Body of pancreas (tissue), 4 donors: Measurements from ENCODE around the gene SV2B. TPM values are rescaled to one million over a fixed set of nuclear protein-coding genes. Genes with fewer than 3 reads are reported as not detected.
A peak's percentile ranks its signal among the peaks of the same experiment; 100 is the strongest.

Experiments used
- ATAC-seq: fragments of 150-250 bp; one replicate; pipeline ENCODE4 v1.9.1; 2016
- DNase-seq, 4 donors: peaks; one replicate each; pipeline ENCODE4 v3.0.0-alpha.2; 2019
- H3K27ac ChIP-seq, 4 donors: fragments of 200-600 bp; sonication (generic); 1 replicate in 3 of 4; 2 replicates in 1 of 4; pipeline versions ENCODE4 v1.5.1 to v1.6.1; 2016 to 2019; ENCODE audit warnings: mild to moderate bottlenecking in 1 of 4, mixed read lengths in 1 of 4, moderate library complexity in 1 of 4
- H3K27me3 ChIP-seq, 2 donors: fragments of 200-600 bp; sonication (generic); one replicate each; pipeline ENCODE4 v1.6.0; 2016; ENCODE audit warnings: mild to moderate bottlenecking in 1 of 2
- H3K36me3 ChIP-seq, 2 donors: fragments of 200-600 bp; sonication (generic); replicated peaks in 1 of 2; 2 replicates each; pipeline ENCODE4 v1.5.1; 2016; ENCODE audit warnings: low read depth in 2 of 2; ENCODE audit not compliant: insufficient read depth in 1 of 2
- H3K4me1 ChIP-seq: fragments of 200-600 bp; sonication (generic); one replicate; pipeline ENCODE4 v1.6.0; 2016
- H3K4me3 ChIP-seq, 2 donors: fragments of 200-600 bp; sonication (generic); 1 replicate in 1 of 2; 2 replicates in 1 of 2; pipeline ENCODE4 v1.5.1; 2016 to 2019
- H3K9me3 ChIP-seq, 3 donors: fragments of 200-600 bp; sonication (generic); 1 replicate in 2 of 3; 2 replicates in 1 of 3; pipeline ENCODE4 v1.5.1; 2016
- POLR2A ChIP-seq, 3 donors: fragments of 450-650 bp; IDR thresholded peaks; one replicate each; pipeline ENCODE4 v1.6.1; 2016; ENCODE audit warnings: antibody characterized with exemption in 3 of 3, mild to moderate bottlenecking in 2 of 3
- WGBS, 2 donors: methylation state at CpG; one replicate each; pipeline ENCODE4 v1.1.5; 2017; 5-methylcytosine and 5-hydroxymethylcytosine counted together
- intact Hi-C: fragments of 100-400 bp; cut with DNase I; formaldehyde crosslinking; loops from one replicate; pipeline ENCODE4 v1.15.1; 2023
- total RNA-seq, 2 donors: library from RNA; depleted of rRNA; stranded (reverse); fragments of >200 nt; gene quantifications; one replicate each; pipeline ENCODE4 v1.1.0, GENCODE V29; 2016
- TF ChIP-seq, protein P1 (sequence below), 7 experiments: fragments of 450-650 bp in 4 of 7; fragments of 200-600 bp in 3 of 7; sonication (generic) in 3 of 7; IDR thresholded peaks; one replicate each; pipeline ENCODE4 v1.5.1; 2016 to 2019; ENCODE audit warnings: antibody characterized with exemption in 7 of 7

Gene SV2B
- total RNA-seq, 2 donors from 2014 or later: 0.78 to 20.4 TPM

DNA sequence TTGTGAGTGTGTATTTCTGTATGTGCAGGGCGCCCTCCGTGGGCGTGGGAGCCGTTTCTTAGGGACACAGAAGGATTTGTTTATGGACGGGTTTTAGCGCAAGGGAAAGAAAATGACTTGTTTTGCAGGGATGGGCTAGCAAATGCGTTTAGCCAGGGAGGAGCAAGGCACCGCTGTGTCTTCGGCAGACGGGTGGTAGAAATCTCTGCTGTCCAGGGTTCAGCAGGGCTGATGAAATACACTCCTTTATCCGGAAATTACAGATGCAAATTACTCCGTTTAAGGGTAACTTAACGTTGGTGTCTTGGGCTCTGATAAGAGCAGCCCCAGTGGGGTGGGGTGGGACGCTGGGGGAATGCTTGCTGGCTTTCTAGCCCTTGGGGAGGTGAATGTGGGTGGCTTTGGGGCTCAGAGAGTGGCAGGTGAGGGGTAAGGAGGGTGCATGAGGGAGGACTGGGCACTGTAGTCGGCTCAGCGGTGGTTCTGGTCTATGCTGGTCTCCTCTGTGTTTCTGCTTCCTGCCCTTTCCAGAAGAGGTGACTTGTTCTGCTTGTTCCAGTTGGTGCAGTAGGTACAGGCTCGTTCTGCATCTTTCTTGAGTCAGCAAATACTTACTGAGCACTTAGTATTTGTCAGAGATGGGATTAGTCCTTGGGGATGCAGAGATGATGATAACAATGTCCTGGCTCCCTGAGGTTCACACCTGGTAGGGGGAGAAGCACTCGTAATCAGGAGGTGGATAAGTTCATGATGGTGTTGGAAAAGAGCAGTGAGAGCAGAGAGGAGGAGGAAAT is 954 bp downstream of the SV2B start:
- Histone ChIP-seq H3K9me3 (no peaks in the 10 kb centered on the region), H3K27me3 (no peaks in the 10 kb centered on the region), H3K36me3 (no peaks in the 10 kb centered on the region), H3K4me1 (peaks cover 22% of the 10 kb centered on the region), H3K4me3 (no peak overlapping the region), H3K27ac (peak overlapping the region in 3 of 4 donors; percentile 56 to 74 (median 59))
- DNase-seq (no peak), ATAC-seq (peak; percentile 17)
- no peak for TF ChIP-seq POLR2A (IDR thresholded peaks at IDR 0.05)
- TF ChIP-seq, protein P1, sequence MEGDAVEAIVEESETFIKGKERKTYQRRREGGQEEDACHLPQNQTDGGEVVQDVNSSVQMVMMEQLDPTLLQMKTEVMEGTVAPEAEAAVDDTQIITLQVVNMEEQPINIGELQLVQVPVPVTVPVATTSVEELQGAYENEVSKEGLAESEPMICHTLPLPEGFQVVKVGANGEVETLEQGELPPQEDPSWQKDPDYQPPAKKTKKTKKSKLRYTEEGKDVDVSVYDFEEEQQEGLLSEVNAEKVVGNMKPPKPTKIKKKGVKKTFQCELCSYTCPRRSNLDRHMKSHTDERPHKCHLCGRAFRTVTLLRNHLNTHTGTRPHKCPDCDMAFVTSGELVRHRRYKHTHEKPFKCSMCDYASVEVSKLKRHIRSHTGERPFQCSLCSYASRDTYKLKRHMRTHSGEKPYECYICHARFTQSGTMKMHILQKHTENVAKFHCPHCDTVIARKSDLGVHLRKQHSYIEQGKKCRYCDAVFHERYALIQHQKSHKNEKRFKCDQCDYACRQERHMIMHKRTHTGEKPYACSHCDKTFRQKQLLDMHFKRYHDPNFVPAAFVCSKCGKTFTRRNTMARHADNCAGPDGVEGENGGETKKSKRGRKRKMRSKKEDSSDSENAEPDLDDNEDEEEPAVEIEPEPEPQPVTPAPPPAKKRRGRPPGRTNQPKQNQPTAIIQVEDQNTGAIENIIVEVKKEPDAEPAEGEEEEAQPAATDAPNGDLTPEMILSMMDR (IDR thresholded peaks at IDR 0.05): no peak
- 2% methylated on average over 18 of the region's 18 CpGs for WGBS, 2 donors
- intact Hi-C loops: no loop called here

DNA sequence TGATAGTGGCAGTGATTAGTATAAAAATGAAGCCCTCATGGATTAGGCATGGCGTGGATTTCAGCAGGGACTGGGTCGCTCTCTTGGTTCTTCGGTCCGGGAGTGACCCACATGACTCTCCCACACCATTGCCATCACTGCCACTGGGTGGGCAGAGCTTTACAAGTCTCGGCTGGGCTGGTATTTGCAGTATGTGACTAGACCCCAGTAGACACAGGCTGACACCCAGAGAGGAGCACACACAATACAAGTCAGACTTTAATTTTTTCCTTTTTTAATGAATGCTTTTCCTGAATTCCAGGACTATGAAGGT is 1.5 kb downstream of the SV2B start:
- Histone ChIP-seq H3K9me3 (no peaks in the 10 kb centered on the region), H3K4me3 (no peak overlapping the region), H3K27me3 (no peaks in the 10 kb centered on the region), H3K4me1 (peaks cover 22% of the 10 kb centered on the region), H3K36me3 (no peaks in the 10 kb centered on the region), H3K27ac (peak overlapping the region in 2 of 4 donors; percentile 56 to 74)
- WGBS, 2 donors: 32 to 41% methylated on average over 5 of the region's 5 CpGs
- TF ChIP-seq, protein P1 (IDR thresholded peaks at IDR 0.05): no peak
- no peak for TF ChIP-seq POLR2A (IDR thresholded peaks at IDR 0.05)
- ATAC-seq: no peak
- no peak for DNase-seq
- intact Hi-C loops: no loop called here

DNA sequence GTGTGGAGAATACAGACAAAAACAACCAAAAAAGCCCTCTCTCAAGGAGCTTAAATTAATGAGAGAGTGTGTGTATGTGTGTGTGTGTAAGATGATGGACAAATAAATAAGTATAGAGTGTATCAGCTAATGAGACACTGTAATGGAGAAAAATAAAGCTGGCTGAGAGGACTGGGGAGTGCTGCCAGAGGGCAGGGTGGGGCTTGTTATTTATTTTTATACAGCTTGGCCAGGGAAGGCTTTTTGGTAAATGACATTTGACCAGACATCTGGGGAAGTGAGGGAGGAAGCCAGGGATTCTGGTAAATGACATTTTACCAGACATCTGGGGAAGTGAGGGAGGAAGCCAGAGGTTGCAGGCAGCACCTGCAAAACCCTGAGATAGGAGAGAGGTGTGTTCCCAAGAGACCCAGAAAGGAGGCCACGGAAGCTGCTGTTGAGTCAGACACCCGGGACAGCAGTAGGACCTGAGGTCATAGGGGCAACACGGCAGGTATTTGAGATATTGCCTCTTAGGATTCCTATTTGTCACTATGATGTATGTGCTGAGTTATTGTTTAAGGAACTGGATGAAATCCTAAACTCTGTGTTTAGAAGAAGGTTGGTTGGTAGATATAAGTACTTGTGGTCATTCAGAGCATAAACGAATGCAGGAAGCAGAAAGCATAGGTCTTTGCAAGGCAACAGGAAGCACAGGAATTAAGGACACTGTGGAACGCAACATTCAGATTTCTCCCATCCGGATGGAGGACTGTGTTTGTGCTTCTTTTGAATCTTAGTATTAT is 2.7 kb downstream of the SV2B start:
- no peak for ATAC-seq
- H3K27me3 ChIP-seq: no peaks in the 10 kb centered on the region
- peak overlapping the region in 3 of 4 donors; percentile 26 to 46 (median 35) for H3K27ac ChIP-seq
- TF ChIP-seq POLR2A (IDR thresholded peaks at IDR 0.05): no peak
- TF ChIP-seq, protein P1 (IDR thresholded peaks at IDR 0.05): no peak
- H3K36me3 ChIP-seq: no peaks in the 10 kb centered on the region
- intact Hi-C loops: no loop called here
- H3K4me3 ChIP-seq: no peak overlapping the region
- no peak for DNase-seq
- WGBS, 2 donors: 44 to 48% methylated on average over 6 of the region's 6 CpGs
- H3K4me1 ChIP-seq: peaks cover 22% of the 10 kb centered on the region
- H3K9me3 ChIP-seq: no peaks in the 10 kb centered on the region

DNA sequence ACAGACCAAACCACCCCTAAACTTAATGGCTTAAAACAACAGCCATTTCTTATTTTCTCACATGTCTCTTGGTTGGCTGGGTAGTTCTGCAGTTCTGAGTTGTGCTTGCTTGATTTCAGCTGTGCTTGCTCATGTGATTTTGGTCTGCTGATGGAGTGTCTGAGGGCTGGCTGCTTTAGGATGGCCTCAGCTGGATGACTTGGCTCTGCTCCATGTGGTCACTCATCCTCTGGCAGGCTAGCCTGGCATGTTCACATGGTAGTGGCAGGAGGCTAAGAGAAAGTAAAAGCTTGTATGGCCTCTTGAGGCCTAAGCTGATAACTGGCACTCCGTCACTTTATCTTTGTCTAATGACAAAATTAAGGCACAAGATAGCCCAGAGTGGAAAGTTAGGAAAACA is 4.1 kb downstream of the SV2B start:
- peaks cover 22% of the 10 kb centered on the region for H3K4me1 ChIP-seq
- WGBS, 2 donors: 58 to 91% methylated on average over 1 of the region's 1 CpG
- H3K36me3 ChIP-seq: no peaks in the 10 kb centered on the region
- TF ChIP-seq, protein P1 (IDR thresholded peaks at IDR 0.05): no peak
- no peak for TF ChIP-seq POLR2A (IDR thresholded peaks at IDR 0.05)
- no peaks in the 10 kb centered on the region for H3K27me3 ChIP-seq
- H3K9me3 ChIP-seq: no peaks in the 10 kb centered on the region
- H3K27ac ChIP-seq: peak overlapping the region in 2 of 4 donors; percentile 24 to 60
- H3K4me3 ChIP-seq: no peak overlapping the region
- ATAC-seq (no peak), DNase-seq (no peak)
- intact Hi-C loops: no loop called here
